HCT116 (cell line): Measurements from ENCODE around the gene KIF26A. TPM values are rescaled to one million over a fixed set of nuclear protein-coding genes. Genes with fewer than 3 reads are reported as not detected.
"Not testable (repeated sequence)": the region's sequence is repeated elsewhere in the genome, so short reads cannot be mapped to it uniquely, and the experiment has no call there.

Experiments used
- ATAC-seq: fragments of 200-7000 bp; cut with Tn5 transposase; 2 replicates; pipeline ENCODE4 v1.9.1; 2020; ENCODE audit warnings: mild to moderate bottlenecking, moderate library complexity
- BruUV-seq: library from RNA; stranded (reverse); fragments of 400-500 nt; replicated peaks from 2 replicates; lab custom pipeline; 2021; lab: Mats Ljungman, UMichigan
- CTCF ChIA-PET: fragments of 300-600 bp; sonication (Branson Sonifier 250); formaldehyde crosslinking; loops from one replicate; lab custom pipeline; 2021; ENCODE audit warnings: antibody characterized with exemption; lab: Charles Lee
- POLR2A ChIA-PET: fragments of 300-600, 350-600 bp; sonication (Branson Sonifier 250); formaldehyde crosslinking; loops from one replicate; lab custom pipeline; 2021; ENCODE audit warnings: antibody characterized with exemption; lab: Charles Lee
- RAD21 ChIA-PET, 2 experiments: fragments of 300-600 bp; sonication (Branson Sonifier 250); formaldehyde crosslinking; loops; one replicate each; lab custom pipeline; 2023; ENCODE audit warnings: low total read pairs in 2 of 2; ENCODE audit not compliant: uncharacterized antibody in 2 of 2, unreplicated experiment in 2 of 2, low non-redundant PET in 1 of 2; lab: Charles Lee
- DNase-seq: peaks from one replicate; pipeline ENCODE4 v3.0.0-alpha.2; 2010; ENCODE audit warnings: low read depth, low spot score
- H2AFZ ChIP-seq: fragments of 200-600 bp; shearing (Covaris generic), sonication (generic); 2 replicates; pipeline ENCODE4 v1.6.1; 2017; ENCODE audit warnings: low read depth, mixed run types, mixed read lengths, antibody characterized with exemption, low read length; ENCODE audit not compliant: poor library complexity, severe bottlenecking
- H3K27ac ChIP-seq: 2 replicates; pipeline ENCODE4 v1.5.1; 2012; ENCODE audit warnings: low read depth, low read length
- H3K27me3 ChIP-seq: fragments of 200-600 bp; sonication (generic); 2 replicates; pipeline ENCODE4 v1.6.1; 2016; ENCODE audit warnings: mixed run types, low read length, mixed read lengths; ENCODE audit not compliant: insufficient read depth
- H3K36me3 ChIP-seq, 2 experiments: fragments of 200-500 bp in 1 of 2; fragments of 200-600 bp in 1 of 2; sonication (Bioruptor generic) in 1 of 2; sonication (generic) in 1 of 2; 2 replicates each; pipeline versions ENCODE4 v1.5.1 to v1.6.1; 2014 to 2016; ENCODE audit warnings: low read length in 2 of 2, inconsistent platforms in 1 of 2, mixed read lengths in 1 of 2, mixed run types in 1 of 2; ENCODE audit not compliant: insufficient read depth in 2 of 2, control insufficient read depth in 1 of 2
- H3K4me1 ChIP-seq, 2 experiments: fragments of 200-600 bp in 1 of 2; sonication (generic) in 1 of 2; 2 replicates each; pipeline versions ENCODE4 v1.5.1 to v1.6.1; 2012 to 2017; ENCODE audit warnings: low read length in 2 of 2, inconsistent platforms in 1 of 2, mild to moderate bottlenecking in 1 of 2, mixed read lengths in 1 of 2, mixed run types in 1 of 2, moderate library complexity in 1 of 2; ENCODE audit not compliant: insufficient read depth in 2 of 2, control insufficient read depth in 1 of 2
- H3K4me2 ChIP-seq: fragments of 200-600 bp; sonication (generic); 2 replicates; pipeline ENCODE4 v1.6.1; 2017; ENCODE audit warnings: mixed run types, low read length, mixed read lengths
- H3K4me3 ChIP-seq, 2 experiments: fragments of 200-600 bp in 1 of 2; sonication (generic) in 1 of 2; replicated peaks in 1 of 2; 2 replicates each; pipeline ENCODE4 v1.5.1; 2011 to 2016; ENCODE audit warnings: low read length in 2 of 2, control low read depth in 1 of 2, low read depth in 1 of 2, mild to moderate bottlenecking in 1 of 2, mixed read lengths in 1 of 2, mixed run types in 1 of 2
- H3K79me2 ChIP-seq: fragments of 200-600 bp; sonication (generic); 2 replicates; pipeline ENCODE4 v1.6.1; 2017; ENCODE audit warnings: mild to moderate bottlenecking, mixed run types, low read length, moderate library complexity, mixed read lengths; ENCODE audit not compliant: insufficient read depth
- H3K9ac ChIP-seq: fragments of 200-600 bp; sonication (generic); 2 replicates; pipeline ENCODE4 v1.6.1; 2016; ENCODE audit warnings: low read length, mixed read lengths
- H3K9me2 ChIP-seq: fragments of 200-600 bp; sonication (generic), shearing (Covaris generic); 2 replicates; pipeline ENCODE4 v1.6.1; 2017; ENCODE audit warnings: mixed run types, mild to moderate bottlenecking, moderate library complexity; ENCODE audit not compliant: insufficient read depth
- H3K9me3 ChIP-seq, 2 experiments: fragments of 200-500 bp in 1 of 2; fragments of 200-600 bp in 1 of 2; sonication (Bioruptor generic) in 1 of 2; sonication (generic) in 1 of 2; 2 replicates each; pipeline ENCODE4 v1.6.1; 2014 to 2017; ENCODE audit warnings: low read length in 2 of 2, mixed read lengths in 2 of 2, inconsistent platforms in 1 of 2, low read depth in 1 of 2, mild to moderate bottlenecking in 1 of 2, mixed run types in 1 of 2, moderate library complexity in 1 of 2; ENCODE audit not compliant: control insufficient read depth in 1 of 2, insufficient read depth in 1 of 2
- H4K20me1 ChIP-seq: fragments of 200-600 bp; sonication (generic), shearing (Covaris generic); 2 replicates; pipeline ENCODE4 v1.6.1; 2017; ENCODE audit warnings: mixed run types, mild to moderate bottlenecking, moderate library complexity; ENCODE audit not compliant: insufficient read depth
- CBX3 ChIP-seq: IDR thresholded peaks from 2 replicates; pipeline ENCODE4 v1.6.1; 2012; ENCODE audit warnings: low read depth
- CEBPB ChIP-seq: IDR thresholded peaks from 2 replicates; pipeline ENCODE4 v1.6.1; 2012; ENCODE audit warnings: low read depth
- ELF1 ChIP-seq: IDR thresholded peaks from 2 replicates; pipeline ENCODE4 v1.6.1; 2012; ENCODE audit warnings: low read depth, borderline replicate concordance
- EZH2 ChIP-seq: fragments of 200-600 bp; sonication (generic); IDR thresholded peaks from 2 replicates; pipeline ENCODE4 v1.6.1; 2017; ENCODE audit warnings: antibody characterized with exemption, mixed run types
- EZH2phosphoT487 ChIP-seq: fragments of 200-600 bp; IDR thresholded peaks from 2 replicates; pipeline ENCODE4 v1.6.1; 2018; ENCODE audit warnings: antibody characterized with exemption, borderline replicate concordance
- FOSL1 ChIP-seq: IDR thresholded peaks from 2 replicates; pipeline ENCODE4 v1.6.1; 2012; ENCODE audit warnings: low read depth
- RAD21 ChIP-seq: IDR thresholded peaks from 2 replicates; pipeline ENCODE4 v1.6.1; 2012; ENCODE audit warnings: low read depth, mild to moderate bottlenecking
- SIN3A ChIP-seq: IDR thresholded peaks from 2 replicates; pipeline ENCODE4 v1.6.1; 2012; ENCODE audit warnings: low read depth
- SP1 ChIP-seq: IDR thresholded peaks from 2 replicates; pipeline ENCODE4 v1.6.1; 2012; ENCODE audit warnings: low read depth
- SRF ChIP-seq: IDR thresholded peaks from 2 replicates; pipeline ENCODE4 v1.6.1; 2012; ENCODE audit warnings: low read depth
- TCF7L2 ChIP-seq: IDR thresholded peaks from 2 replicates; pipeline ENCODE4 v1.7.0; 2011; ENCODE audit warnings: borderline replicate concordance, inconsistent platforms; ENCODE audit not compliant: insufficient read depth, insufficient read length; ENCODE audit errors: extremely low read depth
- YY1 ChIP-seq: IDR thresholded peaks from 2 replicates; pipeline ENCODE4 v1.6.1; 2011; ENCODE audit warnings: low read length, low read depth, moderate library complexity, mild to moderate bottlenecking; ENCODE audit not compliant: insufficient replicate concordance; ENCODE audit errors: extremely low read depth
- ZNF274 ChIP-seq: fragments of 200-500 bp; sonication (Bioruptor generic); IDR thresholded peaks from 2 replicates; pipeline ENCODE4 v1.6.1; 2014; ENCODE audit warnings: mild to moderate bottlenecking, low read depth, low read length, inconsistent platforms
- intact Hi-C: fragments of 100-400 bp; cut with micrococcal nuclease; formaldehyde crosslinking; loops from 2 replicates; pipeline ENCODE4 v1.10.0; 2022
- total RNA-seq: library from RNA; stranded (reverse); gene quantifications from one replicate; pipeline ENCODE4 v1.2.1, GENCODE V29; 2021; ENCODE audit not compliant: unreplicated experiment
- TF ChIP-seq, protein P1 (sequence below): IDR thresholded peaks from 2 replicates; pipeline ENCODE4 v1.6.1; 2012
- TF ChIP-seq, protein P2 (sequence below): IDR thresholded peaks from 2 replicates; pipeline ENCODE4 v1.6.1; 2011; ENCODE audit warnings: mild to moderate bottlenecking, low read length, moderate library complexity; ENCODE audit not compliant: insufficient replicate concordance; ENCODE audit errors: extremely low read depth
- TF ChIP-seq, protein P3 (sequence below), 3 experiments: fragments of 200-600 bp in 1 of 3; sonication (generic) in 1 of 3; IDR thresholded peaks in 2 of 3; conservative IDR thresholded peaks in 1 of 3; 2 replicates each; pipeline ENCODE4 v1.5.1; 2012 to 2017; ENCODE audit warnings: low read depth in 2 of 3, low read length in 2 of 3, antibody characterized with exemption in 1 of 3, borderline replicate concordance in 1 of 3, control low read depth in 1 of 3, mild to moderate bottlenecking in 1 of 3, mixed read lengths in 1 of 3, mixed run types in 1 of 3, moderate library complexity in 1 of 3; ENCODE audit not compliant: insufficient read depth in 1 of 3
- TF ChIP-seq, protein P4 (sequence below): IDR thresholded peaks from 2 replicates; pipeline ENCODE4 v1.6.1; 2012

The KIF26A gene
- total RNA-seq, 1 experiment from 2014 or later: 10.2 TPM

DNA sequence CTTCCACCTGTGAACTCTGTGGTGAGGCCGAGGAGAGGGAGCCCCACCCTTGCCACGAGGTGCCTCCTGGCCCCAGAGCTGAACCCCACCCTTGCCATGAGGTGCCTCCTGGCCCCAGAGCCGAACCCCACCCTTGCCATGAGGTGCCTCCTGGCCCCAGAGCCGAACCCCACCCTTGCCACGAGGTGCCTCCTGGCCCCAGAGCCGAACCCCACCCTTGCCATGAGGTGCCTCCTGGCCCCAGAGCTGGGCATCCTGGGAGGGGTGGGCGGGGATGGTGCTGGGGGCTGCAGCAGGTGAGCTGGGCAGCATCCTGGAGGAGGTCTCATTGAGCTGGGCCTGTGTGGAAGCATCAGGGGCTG is 15.0 kb downstream of the KIF26A start:
- RAD21 ChIA-PET, H3K79me2 ChIP-seq, H3K27ac ChIP-seq, CTCF ChIA-PET, H3K9me3 ChIP-seq, H3K4me2 ChIP-seq, POLR2A ChIA-PET, H3K4me3 ChIP-seq, H2AFZ ChIP-seq, BruUV-seq, H4K20me1 ChIP-seq, intact Hi-C loops, ATAC-seq, H3K9ac ChIP-seq, H3K9me2 ChIP-seq, DNase-seq, H3K36me3 ChIP-seq, H3K27me3 ChIP-seq: not testable (repeated sequence)
- peaks cover 11 to 18% of the 10 kb centered on the region in 2 experiments for H3K4me1 ChIP-seq

DNA sequence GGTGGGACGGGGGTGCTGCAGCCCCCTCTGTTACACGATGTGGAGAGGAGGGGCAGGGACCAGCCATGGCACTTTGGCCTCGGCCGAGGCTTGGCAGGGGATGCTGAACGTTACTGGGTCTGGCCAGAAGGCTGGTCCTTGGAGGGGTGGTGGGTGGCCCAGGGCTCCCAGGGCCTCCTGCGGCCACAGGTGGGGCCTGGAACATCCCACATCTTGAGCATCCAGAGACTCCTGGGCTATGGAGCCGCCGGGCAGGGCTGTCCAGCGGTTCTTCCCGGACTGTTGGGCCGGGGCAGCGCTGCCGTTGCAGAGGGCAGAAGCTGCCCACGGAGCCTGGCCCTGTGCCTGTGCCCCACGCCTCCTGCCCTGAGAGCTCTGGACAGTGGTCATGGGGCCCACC is 15.9 kb downstream of the KIF26A start:
- TF ChIP-seq SRF (no peak), CBX3 (no peak), SP1 (no peak), RAD21 (no peak), CEBPB (no peak), ZNF274 (no peak), EZH2phosphoT487 (no peak), TCF7L2 (no peak), SIN3A (no peak), FOSL1 (no peak), ELF1 (no peak), EZH2 (no peak), YY1 (no peak)
- TF ChIP-seq, protein P1, sequence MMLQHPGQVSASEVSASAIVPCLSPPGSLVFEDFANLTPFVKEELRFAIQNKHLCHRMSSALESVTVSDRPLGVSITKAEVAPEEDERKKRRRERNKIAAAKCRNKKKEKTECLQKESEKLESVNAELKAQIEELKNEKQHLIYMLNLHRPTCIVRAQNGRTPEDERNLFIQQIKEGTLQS: no peak
- TF ChIP-seq, protein P2, sequence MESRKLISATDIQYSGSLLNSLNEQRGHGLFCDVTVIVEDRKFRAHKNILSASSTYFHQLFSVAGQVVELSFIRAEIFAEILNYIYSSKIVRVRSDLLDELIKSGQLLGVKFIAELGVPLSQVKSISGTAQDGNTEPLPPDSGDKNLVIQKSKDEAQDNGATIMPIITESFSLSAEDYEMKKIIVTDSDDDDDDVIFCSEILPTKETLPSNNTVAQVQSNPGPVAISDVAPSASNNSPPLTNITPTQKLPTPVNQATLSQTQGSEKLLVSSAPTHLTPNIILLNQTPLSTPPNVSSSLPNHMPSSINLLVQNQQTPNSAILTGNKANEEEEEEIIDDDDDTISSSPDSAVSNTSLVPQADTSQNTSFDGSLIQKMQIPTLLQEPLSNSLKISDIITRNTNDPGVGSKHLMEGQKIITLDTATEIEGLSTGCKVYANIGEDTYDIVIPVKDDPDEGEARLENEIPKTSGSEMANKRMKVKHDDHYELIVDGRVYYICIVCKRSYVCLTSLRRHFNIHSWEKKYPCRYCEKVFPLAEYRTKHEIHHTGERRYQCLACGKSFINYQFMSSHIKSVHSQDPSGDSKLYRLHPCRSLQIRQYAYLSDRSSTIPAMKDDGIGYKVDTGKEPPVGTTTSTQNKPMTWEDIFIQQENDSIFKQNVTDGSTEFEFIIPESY: no peak
- TF ChIP-seq, protein P3, sequence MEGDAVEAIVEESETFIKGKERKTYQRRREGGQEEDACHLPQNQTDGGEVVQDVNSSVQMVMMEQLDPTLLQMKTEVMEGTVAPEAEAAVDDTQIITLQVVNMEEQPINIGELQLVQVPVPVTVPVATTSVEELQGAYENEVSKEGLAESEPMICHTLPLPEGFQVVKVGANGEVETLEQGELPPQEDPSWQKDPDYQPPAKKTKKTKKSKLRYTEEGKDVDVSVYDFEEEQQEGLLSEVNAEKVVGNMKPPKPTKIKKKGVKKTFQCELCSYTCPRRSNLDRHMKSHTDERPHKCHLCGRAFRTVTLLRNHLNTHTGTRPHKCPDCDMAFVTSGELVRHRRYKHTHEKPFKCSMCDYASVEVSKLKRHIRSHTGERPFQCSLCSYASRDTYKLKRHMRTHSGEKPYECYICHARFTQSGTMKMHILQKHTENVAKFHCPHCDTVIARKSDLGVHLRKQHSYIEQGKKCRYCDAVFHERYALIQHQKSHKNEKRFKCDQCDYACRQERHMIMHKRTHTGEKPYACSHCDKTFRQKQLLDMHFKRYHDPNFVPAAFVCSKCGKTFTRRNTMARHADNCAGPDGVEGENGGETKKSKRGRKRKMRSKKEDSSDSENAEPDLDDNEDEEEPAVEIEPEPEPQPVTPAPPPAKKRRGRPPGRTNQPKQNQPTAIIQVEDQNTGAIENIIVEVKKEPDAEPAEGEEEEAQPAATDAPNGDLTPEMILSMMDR (IDR thresholded peaks at IDR 0.05 in 2 of 3, conservative IDR thresholded peaks at IDR 0.05 in 1 of 3; ENCODE audit: borderline replicate concordance in 1 of 3, insufficient read depth in 1 of 3, low read depth in 2 of 3, low read length in 2 of 3): no peak
- TF ChIP-seq, protein P4, sequence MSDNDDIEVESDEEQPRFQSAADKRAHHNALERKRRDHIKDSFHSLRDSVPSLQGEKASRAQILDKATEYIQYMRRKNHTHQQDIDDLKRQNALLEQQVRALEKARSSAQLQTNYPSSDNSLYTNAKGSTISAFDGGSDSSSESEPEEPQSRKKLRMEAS: no peak
- H3K4me1 ChIP-seq: peaks cover 9 to 12% of the 10 kb centered on the region in 2 experiments
- no peaks in the 10 kb centered on the region for H3K27me3 ChIP-seq
- intact Hi-C loops: no loop called here
- ChIA-PET RAD21 (no interaction called here), CTCF (no interaction called here), POLR2A (no interaction called here)
- no peak overlapping the region for H2AFZ ChIP-seq
- H3K4me2 ChIP-seq: no peak overlapping the region
- DNase-seq (no peak), ATAC-seq (no peak)
- H3K27ac ChIP-seq: no peak overlapping the region
- no peak overlapping the region for H3K4me3 ChIP-seq
- H3K9ac ChIP-seq: no peak overlapping the region
- BruUV-seq: no TSS peak
- peaks cover 9% of the 10 kb centered on the region; the same call in 1 of the 2 replicates for H3K79me2 ChIP-seq
- no peaks in the 10 kb centered on the region for H3K9me3 ChIP-seq
- no peaks in the 10 kb centered on the region for H3K9me2 ChIP-seq
- H3K36me3 ChIP-seq: no peaks in the 10 kb centered on the region; a peak in 1 of 4 replicates
- H4K20me1 ChIP-seq: no peaks in the 10 kb centered on the region
